ENCODE measurements around the gene SDK2. TPM values are rescaled to one million over a fixed set of nuclear protein-coding genes. Genes with fewer than 3 reads are reported as not detected.
"Not testable (repeated sequence)": the region's sequence is repeated elsewhere in the genome, so short reads cannot be mapped to it uniquely, and the experiment has no call there.

SDK2 gene
- total and polyA plus RNA-seq, 2 of the 8 experiments (the other 6 are each of a cell fraction or from before 2014, with no cell fraction given), result 3.9 to 4.1 TPM

DNA sequence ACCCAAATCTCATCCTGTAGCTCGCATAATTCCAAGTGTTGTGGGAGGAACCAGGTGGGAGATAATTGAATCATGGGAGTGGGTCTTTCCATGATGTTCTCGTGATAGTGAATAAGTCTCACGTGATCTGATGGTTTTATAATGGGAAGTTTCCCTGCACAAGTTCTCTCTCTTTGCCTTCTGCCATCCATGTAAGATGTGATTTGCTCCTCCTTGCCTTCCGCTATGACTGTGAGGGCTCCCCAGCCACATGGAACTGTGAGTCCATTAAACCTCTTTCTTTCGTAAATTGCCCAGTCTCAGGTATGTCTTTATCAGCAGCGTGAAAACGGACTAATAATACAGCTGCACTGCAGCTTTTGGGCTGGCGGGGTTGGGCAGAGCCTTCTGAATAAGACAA, 171.5 kb downstream of the SDK2 start:
- H2BK12ac ChIP-seq (ENCODE audit: low read depth, low read length); H3K36me3 ChIP-seq (ENCODE audit: control insufficient read depth in 2 of 4, insufficient read depth in 4 of 4, low read length in 3 of 4); H3K4ac ChIP-seq (replicated peaks; ENCODE audit: insufficient read length, low read depth, low read length); H4K5ac ChIP-seq (ENCODE audit: insufficient read length, low read depth, low read length); H3K23me2 ChIP-seq (ENCODE audit: low read depth, low read length); POLR2A ChIA-PET (ENCODE audit: partially characterized antibody); H3K14ac ChIP-seq (ENCODE audit: insufficient read length); H3K27me3 ChIP-seq (replicated peaks in 1 of 4; ENCODE audit: control insufficient read depth in 3 of 4, extremely low read depth in 1 of 4, insufficient read depth in 3 of 4, low read length in 3 of 4); H2BK15ac ChIP-seq (ENCODE audit: low read length); H2AK5ac ChIP-seq (ENCODE audit: low read depth, low read length); H3K4me3 ChIP-seq (ENCODE audit: extremely low read depth in 1 of 4, insufficient read depth in 2 of 4, low read depth in 3 of 4, low read length in 4 of 4); H3K27ac ChIP-seq (ENCODE audit: low read depth, low read length); H2BK5ac ChIP-seq (ENCODE audit: low read depth, low read length); H2BK20ac ChIP-seq (ENCODE audit: low read length); H3K79me1 ChIP-seq (ENCODE audit: low read depth, low read length); H2AFZ ChIP-seq (ENCODE audit: low read length); H3K4me1 ChIP-seq (replicated peaks in 1 of 4; ENCODE audit: control insufficient read depth in 3 of 4, insufficient read depth in 4 of 4, low read length in 3 of 4); H3K23ac ChIP-seq (ENCODE audit: insufficient read length); DNase-seq (ENCODE audit: low read depth in 1 of 2, low spot score in 2 of 2); FAIRE-seq; H3K79me2 ChIP-seq (ENCODE audit: control insufficient read depth in 1 of 2, insufficient read depth in 2 of 2, low read length in 2 of 2); H4K8ac ChIP-seq (ENCODE audit: extremely low read depth, insufficient read depth, low read length); H4K20me1 ChIP-seq (replicated peaks in 1 of 2; ENCODE audit: control insufficient read depth in 1 of 2, insufficient read depth in 2 of 2, low read length in 2 of 2); H3K56ac ChIP-seq (replicated peaks; ENCODE audit: insufficient read length, low read depth, low read length); H4K91ac ChIP-seq (replicated peaks; ENCODE audit: insufficient read length, low read length); H3K18ac ChIP-seq (ENCODE audit: extremely low read depth, low read length); H3K4me2 ChIP-seq (ENCODE audit: insufficient read depth in 1 of 2, low read depth in 2 of 2, low read length in 2 of 2); H2BK120ac ChIP-seq (replicated peaks; ENCODE audit: low read depth, low read length); H3K9me3 ChIP-seq (ENCODE audit: insufficient read depth in 2 of 2, low read depth in 1 of 2, low read length in 1 of 2); H3K9ac ChIP-seq (replicated peaks in 1 of 4; ENCODE audit: extremely low read depth in 1 of 4, low read depth in 3 of 4, low read length in 3 of 4): not testable (repeated sequence)
- WGBS, 2 experiments (ENCODE audit: extremely low coverage in 1 of 2, insufficient coverage in 1 of 2, insufficient read length in 1 of 2, insufficient replicate concordance in 2 of 2, low coverage in 1 of 2, low lambda C conversion rate in 2 of 2, missing lambda C conversion rate in 1 of 2), result 79% methylated on average over 8 of the region's 8 CpGs; no CpG with 5 or more reads in 1 of the 2 experiments
- CTCF ChIA-PET (ENCODE audit: partially characterized antibody), result interaction anchor here (0.6 to 1.7 kb wide), 2 partner anchors 43 to 115 kb away, joined by 4 to 5 read pairs; no protein-coding TSS in a partner anchor
